ENCODE data around the gene MARF1. TPM values are rescaled to one million over a fixed set of nuclear protein-coding genes. Genes with fewer than 3 reads are reported as not detected.

The MARF1 gene
- total and polyA plus RNA-seq, 2 of the 8 experiments (the other 6 are each of a cell fraction or from before 2014, with no cell fraction given), result 5.6 to 31.4 TPM

DNA sequence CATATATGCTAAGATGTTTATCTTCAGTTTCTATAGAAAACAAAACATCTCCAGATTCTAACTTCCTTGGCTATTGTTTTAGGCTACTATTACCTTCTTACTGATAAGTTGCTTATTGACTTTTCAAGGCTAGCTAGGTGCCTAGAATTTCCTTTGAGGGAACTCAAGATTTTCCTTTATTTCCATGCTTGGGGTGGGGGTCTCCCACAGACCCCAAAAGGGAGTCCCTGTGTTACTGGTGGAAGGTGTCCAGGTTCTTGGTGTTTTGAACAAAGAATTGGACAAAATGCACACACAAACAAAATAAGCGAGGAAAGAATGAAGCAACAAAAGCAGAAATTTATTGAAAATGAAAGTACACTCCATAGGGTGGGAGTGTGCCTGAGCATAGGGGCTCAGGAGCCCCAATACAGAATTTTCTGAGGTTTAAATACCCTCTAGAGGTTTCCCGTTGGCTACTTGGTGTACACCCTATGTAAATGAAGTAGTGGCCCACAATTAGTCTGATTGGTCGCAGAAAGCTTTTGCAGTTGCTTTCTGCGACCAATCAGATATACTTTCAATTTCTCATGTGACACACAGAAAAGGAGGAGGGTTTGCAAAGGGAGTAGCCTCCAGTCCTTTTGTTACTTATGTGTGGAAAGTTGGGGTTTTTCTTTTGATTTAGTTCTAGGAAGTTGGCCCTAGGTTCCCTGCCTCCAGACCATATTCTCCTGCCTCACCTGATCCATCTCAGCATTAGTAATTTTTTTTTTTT is 67.5 kb downstream of the MARF1 start:
- Histone ChIP-seq H2BK20ac (ENCODE audit: low read length) (no peak overlapping the region), H2BK5ac (ENCODE audit: low read depth, low read length) (no peak overlapping the region), H3K4ac (replicated peaks; ENCODE audit: insufficient read length, low read depth, low read length) (no peak overlapping the region), H3K18ac (ENCODE audit: extremely low read depth, low read length) (no peak overlapping the region), H3K23me2 (ENCODE audit: low read depth, low read length) (no peaks in the 10 kb centered on the region), H2BK15ac (ENCODE audit: low read length) (no peak overlapping the region), H4K5ac (ENCODE audit: insufficient read length, low read depth, low read length) (no peak overlapping the region), H4K20me1 (replicated peaks in 1 of 2; ENCODE audit: control insufficient read depth in 1 of 2, insufficient read depth in 2 of 2, low read length in 2 of 2) (no peaks in the 10 kb centered on the region), H3K4me2 (ENCODE audit: insufficient read depth in 1 of 2, low read depth in 2 of 2, low read length in 2 of 2) (no peak overlapping the region), H3K36me3 (ENCODE audit: control insufficient read depth in 2 of 4, insufficient read depth in 4 of 4, low read length in 3 of 4) (no peaks in the 10 kb centered on the region), H2AFZ (ENCODE audit: low read length) (no peak overlapping the region), H2BK12ac (ENCODE audit: low read depth, low read length) (no peak overlapping the region), H3K23ac (ENCODE audit: insufficient read length) (no peak overlapping the region), H2AK5ac (ENCODE audit: low read depth, low read length) (no peak overlapping the region), H3K79me1 (ENCODE audit: low read depth, low read length) (no peaks in the 10 kb centered on the region), H4K91ac (replicated peaks; ENCODE audit: insufficient read length, low read length) (no peak overlapping the region), H3K4me3 (ENCODE audit: extremely low read depth in 1 of 4, insufficient read depth in 2 of 4, low read depth in 3 of 4, low read length in 4 of 4) (no peak overlapping the region), H3K9ac (replicated peaks in 1 of 4; ENCODE audit: extremely low read depth in 1 of 4, low read depth in 3 of 4, low read length in 3 of 4) (no peak overlapping the region), H4K8ac (ENCODE audit: extremely low read depth, insufficient read depth, low read length) (no peak overlapping the region), H3K14ac (ENCODE audit: insufficient read length) (no peak overlapping the region), H3K27ac (ENCODE audit: low read depth, low read length) (no peak overlapping the region), H3K27me3 (replicated peaks in 1 of 4; ENCODE audit: control insufficient read depth in 3 of 4, extremely low read depth in 1 of 4, insufficient read depth in 3 of 4, low read length in 3 of 4) (no peaks in the 10 kb centered on the region), H3K79me2 (ENCODE audit: control insufficient read depth in 1 of 2, insufficient read depth in 2 of 2, low read length in 2 of 2) (no peaks in the 10 kb centered on the region), H3K9me3 (ENCODE audit: insufficient read depth in 2 of 2, low read depth in 1 of 2, low read length in 1 of 2) (no peaks in the 10 kb centered on the region), H2BK120ac (replicated peaks; ENCODE audit: low read depth, low read length) (no peak overlapping the region), H3K56ac (replicated peaks; ENCODE audit: insufficient read length, low read depth, low read length) (no peak overlapping the region), H3K4me1 (replicated peaks in 1 of 4; ENCODE audit: control insufficient read depth in 3 of 4, insufficient read depth in 4 of 4, low read length in 3 of 4) (peaks cover 2 to 16% (median 4%) of the 10 kb centered on the region in 4 experiments; a peak in 3 of 7 replicates)
- 87% methylated on average over 4 of the region's 4 CpGs; no CpG with 5 or more reads in 1 of the 2 experiments for WGBS, 2 experiments (ENCODE audit: extremely low coverage in 1 of 2, insufficient coverage in 1 of 2, insufficient read length in 1 of 2, insufficient replicate concordance in 2 of 2, low coverage in 1 of 2, low lambda C conversion rate in 2 of 2, missing lambda C conversion rate in 1 of 2)
- TF ChIP-seq SRF (IDR thresholded peaks at IDR 0.05; ENCODE audit: low read depth, low read length), result no peak
- no peak for TF ChIP-seq CHD1 (IDR thresholded peaks at IDR 0.05; ENCODE audit: low read depth, low read length)
- TF ChIP-seq KDM1A (IDR thresholded peaks at IDR 0.05; ENCODE audit: borderline replicate concordance, low read length), result no peak
- no peak for TF ChIP-seq SP2 (IDR thresholded peaks at IDR 0.05; ENCODE audit: low read length)
- TF ChIP-seq JUND (IDR thresholded peaks at IDR 0.05; ENCODE audit: low read length), result no peak
- no peak for TF ChIP-seq KDM4A (IDR thresholded peaks at IDR 0.05; ENCODE audit: low read depth, low read length, severe bottlenecking)
- no peak for TF ChIP-seq TAF1 (IDR thresholded peaks at IDR 0.05; ENCODE audit: low read depth, low read length)
- TF ChIP-seq SUZ12 (IDR thresholded peaks at IDR 0.05; ENCODE audit: low read length), result no peak
- no peak for TF ChIP-seq CEBPB (IDR thresholded peaks at IDR 0.05; ENCODE audit: low read depth, low read length)
- no peak for TF ChIP-seq POU5F1 (IDR thresholded peaks at IDR 0.05; ENCODE audit: low read depth, low read length)
- no peak for TF ChIP-seq TBP (IDR thresholded peaks at IDR 0.05; ENCODE audit: low read depth, low read length)
- no peak for TF ChIP-seq GTF2F1 (IDR thresholded peaks at IDR 0.05; ENCODE audit: borderline replicate concordance, low read depth, low read length)
- no peak for TF ChIP-seq SAP30 (IDR thresholded peaks at IDR 0.05; ENCODE audit: insufficient read depth, insufficient replicate concordance, low read length)
- no peak for FAIRE-seq
- DNase-seq (ENCODE audit: low read depth in 1 of 2, low spot score in 2 of 2), result no peak
- POLR2A ChIA-PET (ENCODE audit: partially characterized antibody), result interaction anchor here (1.1 kb wide), 1 partner anchor 40 kb away, joined by 4 read pairs; no protein-coding TSS in a partner anchor
- CTCF ChIA-PET (ENCODE audit: partially characterized antibody), result interaction anchor here (0.6 to 1.9 kb wide), 2 partner anchors 25 to 300 kb away, joined by 4 to 5 read pairs; no protein-coding TSS in a partner anchor

Data from H1 (cell line).